Measurements from ENCODE around the gene KIDINS220. TPM values are rescaled to one million over a fixed set of nuclear protein-coding genes. Genes with fewer than 3 reads are reported as not detected.
A peak's percentile ranks its signal among the peaks of the same experiment; 100 is the strongest.

The KIDINS220 gene
- total and polyA plus RNA-seq, 2 experiments from 2014 or later = 12.8 to 38.2 TPM

- DNase-seq (ENCODE audit: low spot score) = peak; percentile 98
- H3K4me3 Mint-ChIP-seq = peak within 1 kb of the TSS; percentile 93
- H3K27ac Mint-ChIP-seq = peak within 1 kb of the TSS; percentile 61
- Histone ChIP-seq H3K4me1 (ENCODE audit: insufficient read depth) (peaks cover 45% of the 10 kb centered on the region), H3K4me2 (peak within 1 kb of the TSS; percentile 99), H3K36me3 (ENCODE audit: insufficient read depth) (no peaks in the 10 kb centered on the region), H2AFZ (no peak within 1 kb of the TSS), H3K4me3 (peak within 1 kb of the TSS; percentile 85), H4K20me1 (replicated peaks; ENCODE audit: insufficient read depth) (peaks cover 23% of the 10 kb centered on the region), H3F3A (replicated peaks; ENCODE audit: low read depth) (no peaks in the 10 kb centered on the region; the same call in 1 of the 2 replicates), H3K79me2 (replicated peaks; ENCODE audit: insufficient read depth) (peaks cover 23% of the 10 kb centered on the region), H3K27ac (ENCODE audit: low read depth) (peak within 1 kb of the TSS; percentile 57), H3K9me2 (ENCODE audit: insufficient read depth) (no peaks in the 10 kb centered on the region), H3K27me3 (ENCODE audit: insufficient read depth) (peaks cover 62% of the 10 kb centered on the region)
- H3K4me1 Mint-ChIP-seq = peaks cover 43% of the 10 kb centered on the region
- H3K36me3 Mint-ChIP-seq (ENCODE audit: low read depth) = peaks cover 22% of the 10 kb centered on the region
- H3K9me3 Mint-ChIP-seq = peaks cover 2% of the 10 kb centered on the region; the same call in 1 of the 3 replicates
- TF ChIP-seq CTCF (conservative IDR thresholded peaks at IDR 0.05; ENCODE audit: low read depth in 2 of 2) = no peak
- TF ChIP-seq POLR2AphosphoS5 (IDR thresholded peaks at IDR 0.05; ENCODE audit: low read depth) = peak; percentile 99
- TF ChIP-seq ETS1 (IDR thresholded peaks at IDR 0.05) = 0 out of 2 replicates have a peak, but pooled peaks have one; percentile 34
- TF ChIP-seq CREB1 (CRISPR knock-in tag; IDR thresholded peaks at IDR 0.05; ENCODE audit: low read depth) = peak; percentile 64
- TF ChIP-seq JUNB (IDR thresholded peaks at IDR 0.05; ENCODE audit: unreplicated experiment) = no peak
- peak; percentile 26 for ATAC-seq
- peaks cover 56% of the 10 kb centered on the region for H3K27me3 Mint-ChIP-seq (ENCODE audit: insufficient read depth, low read depth, poor library complexity)
Measured at GRCh38 chr2:8681786-8682692, 155.4 kb downstream of the KIDINS220 start, which contains the start of gene ID2. ID2 (plus strand) TSS chr2:8682056; CDS start chr2:8682166, 110 bp downstream.

- Mint-ChIP-seq H3K4me1 (peaks cover 38% of the 10 kb centered on the region), H3K4me3 (peak overlapping the region; percentile 75), H3K27me3 (ENCODE audit: insufficient read depth, low read depth, poor library complexity) (peaks cover 65% of the 10 kb centered on the region), H3K27ac (peak overlapping the region; percentile 61), H3K36me3 (ENCODE audit: low read depth) (peaks cover 22% of the 10 kb centered on the region), H3K9me3 (peaks cover 4% of the 10 kb centered on the region; the same call in 2 of the 3 replicates)
- DNase-seq (ENCODE audit: low spot score) (peak; percentile 80), ATAC-seq (peak; percentile 1)
- no peaks in the 10 kb centered on the region; the same call in 1 of the 2 replicates for H3F3A ChIP-seq (replicated peaks; ENCODE audit: low read depth)
- H4K20me1 ChIP-seq (replicated peaks; ENCODE audit: insufficient read depth) = peaks cover 23% of the 10 kb centered on the region
- H3K27me3 ChIP-seq (ENCODE audit: insufficient read depth) = peaks cover 72% of the 10 kb centered on the region
- no peak overlapping the region for H2AFZ ChIP-seq
- peaks cover 48% of the 10 kb centered on the region for H3K4me1 ChIP-seq (ENCODE audit: insufficient read depth)
- peaks cover 23% of the 10 kb centered on the region for H3K79me2 ChIP-seq (replicated peaks; ENCODE audit: insufficient read depth)
- peak overlapping the region; percentile 54 for H3K4me3 ChIP-seq
- peak overlapping the region; percentile 57 for H3K27ac ChIP-seq (ENCODE audit: low read depth)
- H3K36me3 ChIP-seq (ENCODE audit: insufficient read depth) = no peaks in the 10 kb centered on the region
- H3K9me2 ChIP-seq (ENCODE audit: insufficient read depth) = no peaks in the 10 kb centered on the region
- H3K4me2 ChIP-seq = peak overlapping the region; percentile 76
- TF ChIP-seq ZNF114 (CRISPR knock-in tag; IDR thresholded peaks at IDR 0.05) (no peak), NANOG (IDR thresholded peaks at IDR 0.05; ENCODE audit: borderline replicate concordance) (no peak), EZH2phosphoT487 (IDR thresholded peaks at IDR 0.05; ENCODE audit: unreplicated experiment) (no peak), POLR2AphosphoS5 (IDR thresholded peaks at IDR 0.05; ENCODE audit: low read depth) (no peak), ZNF462 (CRISPR knock-in tag; IDR thresholded peaks at IDR 0.05) (no peak)
Measured at GRCh38 chr2:8680822-8681760, 156.3 kb downstream of the KIDINS220 start.

Data from GM23338 (cell line).